GM18951 (cell line): ENCODE results near the gene NHLRC1.

Experiments used
- POLR2A ChIP-seq: IDR thresholded peaks from 4 replicates; pipeline ENCODE4 v1.6.1; 2011; ENCODE audit warnings: mild to moderate bottlenecking; ENCODE audit not compliant: insufficient read length, insufficient read depth; ENCODE audit errors: extremely low read depth
- in situ Hi-C: fragments of 300-500 bp; cut with MboI; formaldehyde crosslinking; loops from one replicate; pipeline ENCODE4 v1.12.0; 2022; ENCODE audit warnings: low sequenced_read_pairs, mixed read lengths, inconsistent platforms; ENCODE audit not compliant: unreplicated experiment

NHLRC1 gene

DNA sequence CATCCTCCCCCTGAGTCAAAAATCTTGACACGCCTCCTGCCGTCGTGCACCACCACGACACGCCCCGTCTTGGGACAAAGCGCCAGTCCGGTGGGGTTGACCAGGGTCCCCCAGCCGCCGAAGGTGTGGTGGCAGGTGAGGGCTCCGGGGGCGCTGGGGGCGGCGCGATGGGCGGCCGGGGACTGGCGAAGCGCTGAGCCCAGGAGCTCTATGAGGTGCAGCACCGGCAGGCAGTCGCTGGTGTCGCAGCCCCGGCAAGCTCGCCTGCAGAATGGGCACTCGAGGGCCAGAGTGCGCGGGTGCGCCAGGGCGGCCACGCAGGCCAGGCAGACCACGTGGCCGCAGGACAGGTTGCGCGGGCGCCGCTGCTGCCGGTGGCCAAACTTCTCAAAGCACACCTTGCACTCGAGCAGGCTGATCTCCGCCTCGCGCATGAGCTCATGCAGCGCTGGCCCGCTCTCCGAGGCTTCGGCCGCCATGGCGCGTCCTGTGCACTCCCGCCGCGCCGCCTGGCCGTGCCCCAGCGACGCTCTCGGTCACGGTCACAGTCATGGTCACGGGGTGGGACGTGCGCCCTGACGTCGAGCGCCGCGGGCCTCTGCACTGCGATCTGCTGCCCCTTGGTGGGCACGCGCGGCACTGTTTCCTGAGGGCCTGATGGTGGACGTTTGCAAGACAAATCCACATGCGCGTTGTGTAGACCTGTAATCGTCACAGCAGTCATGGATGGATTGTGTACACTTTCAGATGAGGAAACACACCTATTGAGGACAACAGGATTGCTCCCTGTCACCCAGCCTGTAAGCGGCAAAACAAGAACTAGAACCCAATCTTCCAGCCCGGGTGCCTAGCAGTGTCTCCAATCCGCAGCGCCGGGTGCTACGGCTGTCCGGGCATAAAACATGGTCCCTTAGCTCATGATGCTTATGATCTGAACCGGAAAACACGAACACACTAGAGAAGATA, at the start of gene NHLRC1:
Gene NHLRC1 (minus strand): TSS at position 550 of the 966 bp plus-strand sequence. CDS start 71 bp downstream, at position 479.
- in situ Hi-C loops = no loop called here
- peak; percentile 56 for TF ChIP-seq POLR2A

DNA sequence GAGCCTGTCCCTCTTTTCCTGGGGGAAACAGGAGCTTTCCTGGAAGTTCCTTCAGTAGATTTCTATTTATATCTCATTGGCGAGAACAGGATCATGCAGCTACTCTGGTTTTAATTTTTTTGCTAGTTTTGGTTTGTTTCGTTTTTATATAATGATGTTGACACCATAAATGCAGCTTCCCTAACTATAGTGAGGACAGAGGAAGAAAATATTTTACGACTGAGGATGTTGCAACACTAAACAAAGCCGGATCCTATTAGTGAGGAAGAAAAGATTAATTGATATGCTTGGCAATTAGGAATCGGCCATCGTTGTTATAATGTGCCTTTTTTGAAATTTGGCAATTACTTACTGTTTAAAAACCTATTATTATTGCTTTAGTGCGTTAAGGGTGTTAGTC, 49.4 kb upstream of the NHLRC1 start:
- in situ Hi-C loops = no loop called here
- no peak for TF ChIP-seq POLR2A

DNA sequence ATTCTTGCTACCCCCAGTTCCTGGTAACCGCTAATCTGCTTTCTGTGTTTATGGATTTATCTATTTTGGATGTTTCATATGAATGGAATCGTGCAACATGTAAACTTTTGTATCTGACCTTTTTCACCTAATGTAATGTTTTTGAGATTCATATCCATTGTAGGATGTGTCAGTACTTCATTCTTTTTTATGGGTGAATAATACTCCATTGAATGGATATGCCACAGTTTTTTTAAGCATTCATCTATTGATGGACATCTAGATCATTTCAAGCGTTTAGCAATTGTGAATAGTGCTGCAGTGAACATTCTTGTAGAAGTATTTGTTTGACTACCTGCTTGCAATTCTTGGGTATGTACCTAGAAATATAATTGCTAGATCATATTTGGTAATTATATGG, 45.8 kb upstream of the NHLRC1 start:
- in situ Hi-C loops = no loop called here
- TF ChIP-seq POLR2A = no peak

DNA sequence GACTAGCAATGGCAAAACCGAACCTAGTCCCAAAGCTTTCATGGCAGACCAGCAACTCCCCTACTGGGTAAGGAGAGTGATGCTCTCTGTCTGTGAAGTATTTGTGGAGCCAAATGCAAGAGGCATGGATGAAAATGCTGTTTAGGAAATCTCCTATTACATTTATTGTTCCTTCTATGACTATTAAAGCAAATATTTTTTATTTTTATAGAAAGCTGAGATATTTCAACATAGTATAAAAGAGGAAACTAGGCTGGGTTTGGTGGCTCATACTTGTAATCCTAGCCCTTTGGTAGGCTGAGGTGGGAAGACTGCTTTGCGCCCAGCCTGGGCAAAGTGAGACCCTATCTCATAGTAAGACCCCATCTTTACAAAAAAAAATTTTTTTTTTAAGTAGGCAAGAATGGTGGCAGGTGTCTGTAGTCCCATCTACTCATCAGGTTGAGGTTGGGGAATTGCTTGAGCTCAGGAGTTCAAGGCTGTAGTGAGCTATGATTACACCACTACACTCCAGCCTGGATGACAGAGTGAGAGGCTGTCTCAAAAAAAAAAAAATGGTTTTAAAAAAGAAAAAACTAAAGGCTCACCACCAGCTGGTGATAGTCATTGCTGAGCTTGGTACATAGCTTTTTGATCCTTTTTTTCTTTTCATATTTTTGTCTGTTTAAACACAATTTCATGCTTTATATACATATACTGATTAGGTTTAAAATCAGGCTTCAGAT, 44.0 kb upstream of the NHLRC1 start:
- no peak for TF ChIP-seq POLR2A
- in situ Hi-C loops = no loop called here

DNA sequence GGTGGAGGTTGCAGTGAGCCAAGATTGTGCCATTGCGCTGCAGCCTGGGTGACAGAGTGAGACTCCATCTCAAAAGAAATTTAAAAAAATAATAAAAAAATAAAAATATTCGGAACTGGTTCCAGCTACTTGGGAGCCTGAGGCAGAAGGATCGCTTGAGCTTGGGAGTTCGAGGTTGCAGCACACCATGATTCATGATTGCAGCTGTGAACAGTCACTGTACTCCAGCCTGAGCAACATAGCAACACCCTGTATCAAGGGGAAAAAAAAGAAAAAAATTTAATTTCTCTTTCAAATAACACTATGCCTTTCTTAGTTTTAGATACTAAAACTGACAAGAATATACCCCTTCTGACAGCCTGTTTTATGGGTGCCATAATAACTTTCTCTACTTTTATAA, 43.3 kb upstream of the NHLRC1 start:
- in situ Hi-C loops = no loop called here
- no peak for TF ChIP-seq POLR2A

DNA sequence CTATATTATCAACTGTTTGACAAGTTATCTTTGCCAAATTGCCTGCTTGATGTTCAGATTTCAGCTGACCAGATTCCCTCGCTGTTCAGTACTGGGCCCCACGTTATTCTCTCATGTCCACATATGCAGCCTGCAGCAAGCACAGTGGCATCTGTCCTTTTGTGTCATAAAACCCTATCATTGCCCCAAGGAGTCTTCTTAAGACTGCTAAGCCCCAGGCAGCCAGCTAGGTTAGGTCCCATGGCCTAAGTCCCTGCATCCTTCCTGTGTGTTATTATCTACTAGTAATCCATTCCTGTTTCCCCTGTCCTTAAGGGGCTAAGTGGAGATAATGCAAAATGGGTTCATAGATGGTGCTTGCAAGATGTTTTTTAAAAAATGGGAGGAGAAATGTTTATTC, 39.9 kb upstream of the NHLRC1 start:
- no peak for TF ChIP-seq POLR2A
- in situ Hi-C loops = no loop called here

DNA sequence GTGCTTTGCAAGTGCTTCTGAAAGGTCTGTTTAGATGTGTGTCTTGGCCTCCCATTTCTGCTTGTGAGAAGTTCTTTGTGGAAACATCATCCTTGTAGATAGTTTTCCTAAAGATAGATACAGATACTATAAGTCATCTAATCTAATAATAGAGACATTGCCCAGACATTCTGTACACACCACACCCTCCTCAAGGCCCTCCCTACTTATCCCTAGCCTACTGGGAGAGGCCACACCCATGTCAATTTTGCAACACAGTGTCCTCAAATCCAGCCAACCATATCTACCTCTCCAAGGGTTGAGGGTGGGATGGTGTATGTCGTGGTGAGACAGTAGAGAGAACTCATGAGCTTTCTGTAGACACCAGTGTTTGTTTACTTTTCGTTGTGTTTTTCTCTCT, 39.0 kb upstream of the NHLRC1 start:
- TF ChIP-seq POLR2A = no peak
- in situ Hi-C loops = no loop called here

DNA sequence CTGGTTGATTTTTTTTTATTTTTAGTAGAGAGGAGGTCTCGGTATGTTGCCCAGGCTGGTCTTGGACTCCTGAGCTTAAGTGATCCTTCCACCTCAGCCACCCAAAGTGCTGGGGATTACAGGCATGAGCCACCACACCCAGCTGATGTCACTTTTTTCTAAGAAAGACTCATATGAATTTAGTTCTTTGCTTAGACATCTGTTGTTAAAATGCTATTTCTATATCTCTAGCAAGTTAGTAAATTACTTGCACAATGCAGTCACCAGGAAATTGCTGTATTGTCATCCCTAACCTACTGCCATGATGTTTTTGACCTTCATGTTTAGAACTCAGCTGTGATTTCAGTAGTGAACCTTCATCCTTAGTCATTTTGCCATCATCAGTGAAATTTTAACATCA, 38.4 kb upstream of the NHLRC1 start:
- no peak for TF ChIP-seq POLR2A
- in situ Hi-C loops = no loop called here

DNA sequence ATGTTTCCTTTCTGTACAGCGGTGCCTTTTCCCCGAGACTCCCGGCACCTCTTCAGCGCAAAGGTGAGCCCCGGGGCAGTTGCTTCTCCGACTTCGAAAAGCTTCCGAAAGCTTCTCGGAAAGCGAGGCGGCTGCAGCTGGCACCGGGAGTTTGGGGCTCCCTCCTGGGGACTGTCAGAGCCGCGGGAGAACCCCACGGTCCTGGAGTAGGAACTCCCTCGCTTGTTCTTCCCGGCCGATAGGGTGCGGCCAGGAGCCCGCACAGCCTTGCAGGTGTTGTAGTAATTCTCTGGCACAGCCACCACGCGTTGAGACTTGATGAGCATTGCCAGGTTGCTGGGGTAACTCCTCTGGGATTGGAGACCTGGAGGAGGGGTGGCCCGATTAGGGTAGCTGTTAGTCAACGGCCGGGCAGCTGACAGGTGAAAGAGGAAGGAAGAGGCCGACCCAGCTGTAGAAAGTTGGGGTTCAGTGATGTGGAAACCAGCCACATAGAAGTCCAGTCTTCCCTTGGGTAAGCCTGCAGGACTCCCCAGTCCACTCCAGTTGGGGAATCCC, 33.5 kb upstream of the NHLRC1 start:
- TF ChIP-seq POLR2A = no peak
- in situ Hi-C loops = no loop called here

DNA sequence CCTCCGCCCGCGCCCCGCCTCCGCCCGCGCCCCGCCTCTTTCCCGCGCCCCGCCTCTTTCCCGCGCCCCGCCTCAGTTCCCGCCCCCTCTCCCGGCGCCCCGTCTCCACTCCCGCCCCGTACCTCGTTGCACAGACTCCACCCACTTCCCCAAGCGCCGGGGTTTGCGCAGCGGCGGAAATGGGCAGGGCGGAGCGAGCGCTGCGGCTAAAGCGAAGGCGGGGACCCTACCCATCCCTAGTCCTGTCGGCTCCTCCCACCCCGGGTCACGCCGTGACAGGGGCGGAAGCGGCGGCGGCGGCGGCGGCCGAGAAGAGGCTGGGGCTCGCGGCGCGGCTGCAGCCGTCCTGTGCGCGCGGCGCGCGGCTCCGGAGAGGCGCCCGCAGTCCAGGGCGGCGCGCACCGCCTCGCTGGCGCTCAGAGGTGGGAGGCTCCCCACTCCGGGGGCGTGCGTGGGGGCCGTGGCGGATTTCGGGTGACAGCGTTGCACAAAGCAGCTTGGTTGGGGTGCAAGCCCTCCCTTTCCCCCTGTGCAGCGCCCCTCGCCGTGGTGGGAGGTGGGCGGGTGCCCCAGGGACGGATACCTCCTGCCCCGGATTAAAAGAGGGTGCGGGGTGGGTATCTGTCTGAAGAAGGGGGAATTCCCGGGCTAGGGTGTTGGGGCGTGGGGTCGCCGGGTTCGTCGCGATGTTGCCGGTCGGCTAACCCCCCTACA, 32.8 kb upstream of the NHLRC1 start, which contains the start of gene KDM1B:
Gene KDM1B (plus strand): TSS at position 273 of the 714 bp plus-strand sequence. CDS start 4,474 bp downstream, outside the sequence.
- in situ Hi-C loops = no loop called here
- peak; percentile 69 for TF ChIP-seq POLR2A

DNA sequence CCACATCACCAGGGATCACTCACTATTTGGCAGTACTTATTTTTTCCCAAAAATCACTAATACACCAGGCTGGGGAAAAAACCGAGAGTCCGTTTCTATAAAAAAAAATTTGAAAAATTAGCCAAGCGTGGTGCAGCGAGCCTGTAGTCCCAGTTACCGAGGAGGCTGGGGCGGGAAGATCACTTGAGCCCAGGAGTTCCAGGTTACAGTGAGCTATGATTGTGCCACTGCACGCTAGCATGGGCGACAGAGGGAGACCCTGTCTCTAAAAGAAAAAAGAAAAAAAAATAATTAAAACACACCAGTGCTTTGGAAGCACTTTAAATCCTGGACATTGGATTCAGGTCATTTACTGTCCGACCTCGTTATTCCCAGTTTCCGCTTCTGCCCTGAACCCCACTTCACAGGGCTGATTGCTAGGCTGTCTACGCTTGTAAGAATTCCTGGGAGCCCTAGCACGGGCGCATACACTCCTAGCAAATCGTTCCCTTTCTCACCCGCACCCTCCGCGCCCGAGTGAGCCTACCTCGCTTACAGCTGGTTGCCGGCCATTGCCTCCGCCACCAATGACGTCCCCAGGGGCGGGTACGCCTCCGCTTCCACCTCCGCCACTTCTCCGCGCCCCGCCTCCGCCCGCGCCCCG, 32.2 kb upstream of the NHLRC1 start, which contains the start of gene TPMT:
Gene TPMT (minus strand): TSS at position 571 of the 643 bp plus-strand sequence. CDS start 5,950 bp downstream, outside the sequence.
- in situ Hi-C loops = no loop called here
- TF ChIP-seq POLR2A = peak; percentile 49

DNA sequence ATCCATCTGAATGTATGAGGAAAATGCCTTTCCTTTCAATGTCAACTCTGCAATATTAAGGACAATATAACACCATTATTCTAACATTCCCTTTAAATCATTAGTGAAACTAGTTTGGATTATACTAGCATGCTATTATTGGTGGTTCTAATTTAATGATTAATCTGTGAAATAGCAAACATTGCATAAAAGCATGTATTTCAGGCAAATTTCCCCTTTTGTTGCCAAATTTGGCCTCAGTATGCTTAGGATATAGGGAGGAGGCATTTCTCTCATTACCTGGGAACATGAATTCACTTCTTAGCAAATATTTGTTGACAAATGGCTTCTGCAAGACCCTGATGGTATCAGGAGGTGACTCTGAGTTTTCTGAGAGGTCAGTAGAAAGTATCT, 30.8 kb upstream of the NHLRC1 start:
- in situ Hi-C loops = no loop called here
- no peak for TF ChIP-seq POLR2A
